Liver (tissue), 9 donors: ENCODE measurements around the gene EIF4E3. TPM values are rescaled to one million over a fixed set of nuclear protein-coding genes. Genes with fewer than 3 reads are reported as not detected.
A peak's percentile ranks its signal among the peaks of the same experiment; 100 is the strongest.

Source experiments
- DNase-seq: peaks from one replicate; pipeline ENCODE4 v3.0.0-alpha.2; 2017; ENCODE audit warnings: low spot score
- H3K27ac ChIP-seq, 2 donors: one replicate each; pipeline ENCODE4 v1.7.0; 2013; ENCODE audit warnings: inconsistent platforms in 2 of 2, low read length in 2 of 2, control low read depth in 1 of 2, low read depth in 1 of 2, mild to moderate bottlenecking in 1 of 2
- H3K27me3 ChIP-seq, 4 donors: one replicate each; pipeline versions ENCODE4 v1.6.1 to v1.7.0; 2013; ENCODE audit warnings: low read length in 3 of 4, inconsistent platforms in 1 of 4, mild to moderate bottlenecking in 1 of 4, moderate library complexity in 1 of 4; ENCODE audit not compliant: control insufficient read depth in 4 of 4, insufficient read depth in 4 of 4
- H3K36me3 ChIP-seq, 4 donors: one replicate each; pipeline versions ENCODE4 v1.6.1 to v1.7.0; 2013; ENCODE audit warnings: low read length in 3 of 4, mild to moderate bottlenecking in 3 of 4, low read depth in 1 of 4, moderate library complexity in 1 of 4; ENCODE audit not compliant: control insufficient read depth in 4 of 4, insufficient read depth in 3 of 4
- H3K4me1 ChIP-seq, 4 donors: one replicate each; pipeline versions ENCODE4 v1.6.1 to v1.7.0; 2013; ENCODE audit warnings: low read length in 3 of 4, mild to moderate bottlenecking in 3 of 4, moderate library complexity in 1 of 4; ENCODE audit not compliant: control insufficient read depth in 4 of 4, insufficient read depth in 4 of 4
- H3K4me3 ChIP-seq, 3 donors: one replicate each; pipeline versions ENCODE4 v1.6.1 to v1.7.0; 2013; ENCODE audit warnings: low read length in 3 of 3, control low read depth in 1 of 3, low read depth in 1 of 3, mild to moderate bottlenecking in 1 of 3
- H3K9ac ChIP-seq, 2 donors: one replicate each; pipeline ENCODE4 v1.7.0; 2013; ENCODE audit warnings: low read length in 2 of 2, mild to moderate bottlenecking in 2 of 2, moderate library complexity in 2 of 2, control low read depth in 1 of 2, low read depth in 1 of 2
- H3K9me3 ChIP-seq, 4 donors: one replicate each; pipeline versions ENCODE4 v1.6.1 to v1.7.0; 2013; ENCODE audit warnings: low read length in 3 of 4; ENCODE audit not compliant: control insufficient read depth in 4 of 4
- EGR1 ChIP-seq, 2 donors: IDR thresholded peaks; 2 replicates each; pipeline ENCODE4 v1.6.1; 2016 to 2018; ENCODE audit warnings: antibody characterized with exemption in 2 of 2, low read depth in 2 of 2
- FOXA2 ChIP-seq: IDR thresholded peaks from 2 replicates; pipeline ENCODE4 v1.6.1; 2016; ENCODE audit warnings: antibody characterized with exemption
- GABPA ChIP-seq, 2 donors: IDR thresholded peaks in 1 of 2; conservative IDR thresholded peaks in 1 of 2; 2 replicates each; pipeline ENCODE4 v1.6.1; 2016; ENCODE audit warnings: antibody characterized with exemption in 2 of 2, mild to moderate bottlenecking in 1 of 2, moderate library complexity in 1 of 2
- HNF4G ChIP-seq: IDR thresholded peaks from 2 replicates; pipeline ENCODE4 v1.6.1; 2016; ENCODE audit warnings: antibody characterized with exemption
- JUND ChIP-seq, 2 donors: IDR thresholded peaks; 2 replicates each; pipeline ENCODE4 v1.6.1; 2016; ENCODE audit warnings: antibody characterized with exemption in 2 of 2
- NR2F2 ChIP-seq: IDR thresholded peaks from 2 replicates; pipeline ENCODE4 v1.6.1; 2016; ENCODE audit warnings: antibody characterized with exemption
- RAD21 ChIP-seq, 2 donors: IDR thresholded peaks; 2 replicates each; pipeline ENCODE4 v1.6.1; 2016; ENCODE audit warnings: antibody characterized with exemption in 2 of 2, mild to moderate bottlenecking in 2 of 2
- RXRA ChIP-seq, 2 donors: IDR thresholded peaks; 2 replicates each; pipeline ENCODE4 v1.6.1; 2017 to 2018; ENCODE audit warnings: antibody characterized with exemption in 2 of 2, mild to moderate bottlenecking in 1 of 2
- SP1 ChIP-seq: IDR thresholded peaks from 2 replicates; pipeline ENCODE4 v1.6.1; 2018; ENCODE audit warnings: antibody characterized with exemption, mild to moderate bottlenecking
- YY1 ChIP-seq: IDR thresholded peaks from 2 replicates; pipeline ENCODE4 v1.6.1; 2016; ENCODE audit warnings: antibody characterized with exemption, mild to moderate bottlenecking
- WGBS: extraction: QIAGEN DNeasy Blood & Tissue Kit; methylation state at CpG from one replicate; pipeline ENCODE4 v1.1.7; 2013; 5-methylcytosine and 5-hydroxymethylcytosine counted together
- polyA plus RNA-seq, 2 donors: library from polyadenylated mRNA; stranded (reverse) in 1 of 2; unstranded in 1 of 2; fragments of 200-250 nt in 1 of 2; fragments of >200 nt in 1 of 2; fragmentation: Nextera tagmentation in 1 of 2; extraction: Ambion mirVana in 1 of 2; gene quantifications; one replicate each; pipeline versions ENCODE4 v1.2.1 to v1.2.3, GENCODE V29; 2013 to 2015
- total RNA-seq, 2 donors: library from RNA; depleted of rRNA; stranded (reverse); fragments of >200 nt; gene quantifications; one replicate each; pipeline ENCODE4 v1.2.3, GENCODE V29; 2014
- TF ChIP-seq, protein P1 (sequence below): IDR thresholded peaks from 2 replicates; pipeline ENCODE4 v1.6.1; 2016; ENCODE audit warnings: antibody characterized with exemption
- TF ChIP-seq, protein P2 (sequence below): IDR thresholded peaks from 2 replicates; pipeline ENCODE4 v1.6.1; 2016; ENCODE audit warnings: antibody characterized with exemption, mild to moderate bottlenecking
- TF ChIP-seq, protein P3 (sequence below): fragments of 150-350 bp; IDR thresholded peaks from 2 replicates; pipeline ENCODE4 v1.5.1; 2017; ENCODE audit warnings: improper control_type of control experiment, low read depth, low read length; ENCODE audit not compliant: missing input control
- TF ChIP-seq, protein P4 (sequence below): IDR thresholded peaks from 2 replicates; pipeline ENCODE4 v1.6.1; 2016; ENCODE audit warnings: antibody characterized with exemption
- donor health status: healthy.
- donor health status: healthy.
- donor health status: healthy.
- donor health status: healthy.
- donor health status: healthy.

The EIF4E3 gene
- total and polyA plus RNA-seq, 4 donors: 1.1 to 4.0 (median 2.6) TPM

DNA sequence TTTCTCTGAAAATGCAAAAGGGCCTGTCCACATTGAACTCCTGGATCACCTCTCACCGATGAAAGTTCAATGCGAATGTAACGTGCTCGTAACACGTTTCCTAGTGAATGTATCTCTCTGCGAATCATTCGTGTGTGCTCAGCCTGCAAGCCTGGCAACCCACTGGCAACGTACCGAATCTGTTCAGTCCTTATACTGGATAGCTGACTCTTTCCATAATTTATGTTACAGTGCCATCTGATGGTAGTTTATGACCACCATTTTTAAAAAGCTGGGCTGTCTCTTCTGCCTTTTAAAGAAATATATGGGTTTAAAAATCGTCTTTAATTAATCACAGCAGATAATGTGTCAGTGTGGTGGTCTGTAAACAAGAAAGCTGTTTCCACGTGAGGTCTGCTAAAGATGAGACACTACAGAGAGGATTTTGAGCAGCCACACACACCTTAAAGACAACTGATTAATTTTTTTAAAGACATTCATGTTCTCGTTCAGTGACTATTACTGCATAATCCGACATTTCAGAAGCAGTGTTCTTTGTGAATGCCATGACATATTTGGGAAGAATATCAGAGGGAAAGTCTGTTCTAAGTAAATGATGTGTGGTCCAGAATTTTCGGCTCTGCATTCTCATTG, 72.3 kb downstream of the EIF4E3 start:
- no peak for DNase-seq
- 28% methylated on average over 14 of the region's 14 CpGs for WGBS

DNA sequence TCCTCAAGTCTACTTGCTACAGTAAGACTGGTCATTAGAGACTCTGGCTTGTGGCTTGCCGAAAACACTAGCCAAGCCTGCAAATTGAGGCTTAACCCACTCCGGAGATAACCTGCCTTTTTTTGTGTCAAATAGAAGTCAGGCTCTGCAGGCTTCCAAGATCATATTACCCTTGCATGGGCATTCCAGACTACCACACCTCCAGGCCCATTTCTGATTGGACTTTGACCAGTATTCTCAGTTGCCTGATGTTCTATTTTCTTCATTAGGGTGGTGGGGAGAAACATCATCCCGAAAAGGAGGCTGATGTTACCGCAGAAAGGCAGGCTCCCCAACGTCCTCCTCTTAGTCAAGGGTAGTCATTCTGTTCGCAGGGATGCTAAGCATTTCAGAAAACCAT, 73.6 kb downstream of the EIF4E3 start:
- Histone ChIP-seq H3K9ac (no peak overlapping the region), H3K4me3 (no peak overlapping the region), H3K27me3 (no peaks in the 10 kb centered on the region), H3K36me3 (no peaks in the 10 kb centered on the region), H3K27ac (no peak overlapping the region), H3K4me1 (peaks cover 0 to 8% (median 4%) of the 10 kb centered on the region in 4 donors), H3K9me3 (no peaks in the 10 kb centered on the region)
- TF ChIP-seq SP1 (no peak), HNF4G (no peak), GABPA (IDR thresholded peaks at IDR 0.05 in 1 of 2, conservative IDR thresholded peaks at IDR 0.05 in 1 of 2) (no peak), JUND (IDR thresholded peaks at IDR 0.05) (no peak), FOXA2 (no peak), YY1 (no peak), NR2F2 (no peak), RAD21 (IDR thresholded peaks at IDR 0.05) (no peak), EGR1 (IDR thresholded peaks at IDR 0.05; ENCODE audit: low read depth in 2 of 2) (no peak)
- TF ChIP-seq, protein P1, sequence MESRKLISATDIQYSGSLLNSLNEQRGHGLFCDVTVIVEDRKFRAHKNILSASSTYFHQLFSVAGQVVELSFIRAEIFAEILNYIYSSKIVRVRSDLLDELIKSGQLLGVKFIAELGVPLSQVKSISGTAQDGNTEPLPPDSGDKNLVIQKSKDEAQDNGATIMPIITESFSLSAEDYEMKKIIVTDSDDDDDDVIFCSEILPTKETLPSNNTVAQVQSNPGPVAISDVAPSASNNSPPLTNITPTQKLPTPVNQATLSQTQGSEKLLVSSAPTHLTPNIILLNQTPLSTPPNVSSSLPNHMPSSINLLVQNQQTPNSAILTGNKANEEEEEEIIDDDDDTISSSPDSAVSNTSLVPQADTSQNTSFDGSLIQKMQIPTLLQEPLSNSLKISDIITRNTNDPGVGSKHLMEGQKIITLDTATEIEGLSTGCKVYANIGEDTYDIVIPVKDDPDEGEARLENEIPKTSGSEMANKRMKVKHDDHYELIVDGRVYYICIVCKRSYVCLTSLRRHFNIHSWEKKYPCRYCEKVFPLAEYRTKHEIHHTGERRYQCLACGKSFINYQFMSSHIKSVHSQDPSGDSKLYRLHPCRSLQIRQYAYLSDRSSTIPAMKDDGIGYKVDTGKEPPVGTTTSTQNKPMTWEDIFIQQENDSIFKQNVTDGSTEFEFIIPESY: no peak
- TF ChIP-seq, protein P2, sequence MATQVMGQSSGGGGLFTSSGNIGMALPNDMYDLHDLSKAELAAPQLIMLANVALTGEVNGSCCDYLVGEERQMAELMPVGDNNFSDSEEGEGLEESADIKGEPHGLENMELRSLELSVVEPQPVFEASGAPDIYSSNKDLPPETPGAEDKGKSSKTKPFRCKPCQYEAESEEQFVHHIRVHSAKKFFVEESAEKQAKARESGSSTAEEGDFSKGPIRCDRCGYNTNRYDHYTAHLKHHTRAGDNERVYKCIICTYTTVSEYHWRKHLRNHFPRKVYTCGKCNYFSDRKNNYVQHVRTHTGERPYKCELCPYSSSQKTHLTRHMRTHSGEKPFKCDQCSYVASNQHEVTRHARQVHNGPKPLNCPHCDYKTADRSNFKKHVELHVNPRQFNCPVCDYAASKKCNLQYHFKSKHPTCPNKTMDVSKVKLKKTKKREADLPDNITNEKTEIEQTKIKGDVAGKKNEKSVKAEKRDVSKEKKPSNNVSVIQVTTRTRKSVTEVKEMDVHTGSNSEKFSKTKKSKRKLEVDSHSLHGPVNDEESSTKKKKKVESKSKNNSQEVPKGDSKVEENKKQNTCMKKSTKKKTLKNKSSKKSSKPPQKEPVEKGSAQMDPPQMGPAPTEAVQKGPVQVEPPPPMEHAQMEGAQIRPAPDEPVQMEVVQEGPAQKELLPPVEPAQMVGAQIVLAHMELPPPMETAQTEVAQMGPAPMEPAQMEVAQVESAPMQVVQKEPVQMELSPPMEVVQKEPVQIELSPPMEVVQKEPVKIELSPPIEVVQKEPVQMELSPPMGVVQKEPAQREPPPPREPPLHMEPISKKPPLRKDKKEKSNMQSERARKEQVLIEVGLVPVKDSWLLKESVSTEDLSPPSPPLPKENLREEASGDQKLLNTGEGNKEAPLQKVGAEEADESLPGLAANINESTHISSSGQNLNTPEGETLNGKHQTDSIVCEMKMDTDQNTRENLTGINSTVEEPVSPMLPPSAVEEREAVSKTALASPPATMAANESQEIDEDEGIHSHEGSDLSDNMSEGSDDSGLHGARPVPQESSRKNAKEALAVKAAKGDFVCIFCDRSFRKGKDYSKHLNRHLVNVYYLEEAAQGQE: no peak
- WGBS: 91% methylated on average over 6 of the region's 6 CpGs
- no peak for DNase-seq

More for the DNA sequence above, 72.3 kb downstream of the EIF4E3 start:
- Histone ChIP-seq H3K9me3 (no peaks in the 10 kb centered on the region), H3K27me3 (no peaks in the 10 kb centered on the region), H3K4me1 (peaks cover 0 to 8% (median 4%) of the 10 kb centered on the region in 4 donors), H3K36me3 (no peaks in the 10 kb centered on the region), H3K27ac (no peak overlapping the region), H3K9ac (peak overlapping the region in 1 of 2 donors; percentile 5), H3K4me3 (peak overlapping the region in 1 of 3 donors; percentile 23)
- TF ChIP-seq, protein P2: no peak
- TF ChIP-seq, protein P3, sequence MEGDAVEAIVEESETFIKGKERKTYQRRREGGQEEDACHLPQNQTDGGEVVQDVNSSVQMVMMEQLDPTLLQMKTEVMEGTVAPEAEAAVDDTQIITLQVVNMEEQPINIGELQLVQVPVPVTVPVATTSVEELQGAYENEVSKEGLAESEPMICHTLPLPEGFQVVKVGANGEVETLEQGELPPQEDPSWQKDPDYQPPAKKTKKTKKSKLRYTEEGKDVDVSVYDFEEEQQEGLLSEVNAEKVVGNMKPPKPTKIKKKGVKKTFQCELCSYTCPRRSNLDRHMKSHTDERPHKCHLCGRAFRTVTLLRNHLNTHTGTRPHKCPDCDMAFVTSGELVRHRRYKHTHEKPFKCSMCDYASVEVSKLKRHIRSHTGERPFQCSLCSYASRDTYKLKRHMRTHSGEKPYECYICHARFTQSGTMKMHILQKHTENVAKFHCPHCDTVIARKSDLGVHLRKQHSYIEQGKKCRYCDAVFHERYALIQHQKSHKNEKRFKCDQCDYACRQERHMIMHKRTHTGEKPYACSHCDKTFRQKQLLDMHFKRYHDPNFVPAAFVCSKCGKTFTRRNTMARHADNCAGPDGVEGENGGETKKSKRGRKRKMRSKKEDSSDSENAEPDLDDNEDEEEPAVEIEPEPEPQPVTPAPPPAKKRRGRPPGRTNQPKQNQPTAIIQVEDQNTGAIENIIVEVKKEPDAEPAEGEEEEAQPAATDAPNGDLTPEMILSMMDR: peak; percentile 71
- TF ChIP-seq RAD21 (IDR thresholded peaks at IDR 0.05): peak; percentile 90 to 91
- TF ChIP-seq GABPA (IDR thresholded peaks at IDR 0.05 in 1 of 2, conservative IDR thresholded peaks at IDR 0.05 in 1 of 2): no peak
- TF ChIP-seq RXRA (IDR thresholded peaks at IDR 0.05): peak in 1 of 2 donors; percentile 24
- TF ChIP-seq, protein P4, sequence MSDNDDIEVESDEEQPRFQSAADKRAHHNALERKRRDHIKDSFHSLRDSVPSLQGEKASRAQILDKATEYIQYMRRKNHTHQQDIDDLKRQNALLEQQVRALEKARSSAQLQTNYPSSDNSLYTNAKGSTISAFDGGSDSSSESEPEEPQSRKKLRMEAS: no peak
